HK-2 (cell line): ENCODE results near the gene IL4I1.

Experiments used
- DNase-seq: peaks from one replicate; pipeline ENCODE4 v3.0.0-alpha.2; 2018; ENCODE audit not compliant: unreplicated experiment

IL4I1 gene

DNA sequence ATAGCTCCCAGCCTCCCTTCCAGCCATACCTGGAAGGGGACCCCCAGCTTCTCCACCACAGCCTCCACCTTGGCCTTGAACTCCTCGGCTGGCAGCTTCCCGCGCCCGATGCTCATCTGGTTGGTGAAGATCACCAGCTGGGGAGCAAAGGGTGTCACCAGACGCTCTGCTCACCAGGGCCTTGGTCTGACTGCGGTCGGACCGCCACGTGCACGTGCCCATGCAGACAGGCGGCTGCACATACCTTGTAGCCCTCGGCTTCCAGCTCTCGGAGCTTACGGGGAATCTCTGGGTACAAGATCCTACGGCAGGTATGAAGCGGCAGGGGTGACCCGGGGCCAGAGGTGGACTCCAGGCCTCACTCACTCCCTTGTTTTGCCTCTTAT, 32.8 kb downstream of the IL4I1 start:
- no peak for DNase-seq

DNA sequence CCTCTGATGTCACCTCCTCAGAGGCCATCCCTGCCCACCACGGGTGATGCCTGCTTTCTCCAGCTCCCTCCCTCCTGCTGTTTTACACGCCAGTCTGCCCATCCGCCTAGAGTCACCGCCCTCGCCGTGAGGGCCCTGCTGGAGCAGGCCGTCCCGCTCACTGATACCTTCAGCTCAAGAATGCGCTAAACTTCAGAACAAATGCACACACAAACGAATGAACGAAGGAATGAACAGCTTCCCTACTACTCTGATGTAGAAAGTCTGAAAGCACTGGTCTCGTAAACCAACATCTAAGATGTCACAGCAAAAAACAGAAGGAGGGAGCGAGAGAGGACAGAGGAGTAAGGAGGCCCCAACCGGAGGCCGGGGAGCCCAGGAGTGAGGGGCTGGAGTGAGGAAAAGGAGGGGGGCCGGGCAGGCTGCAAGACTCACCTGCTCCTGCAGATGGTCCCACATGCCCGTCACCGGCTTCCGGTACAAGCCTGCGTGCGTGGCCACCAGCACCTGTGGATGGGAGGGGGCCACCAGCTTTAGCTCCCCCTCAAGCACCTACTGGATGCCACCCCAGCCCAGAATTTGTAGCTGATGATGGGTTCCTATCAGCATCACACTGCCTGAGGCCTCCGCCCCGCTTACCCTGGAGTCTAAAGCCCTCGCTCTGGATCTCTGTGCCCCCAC, 33.3 kb downstream of the IL4I1 start:
- DNase-seq: no peak

DNA sequence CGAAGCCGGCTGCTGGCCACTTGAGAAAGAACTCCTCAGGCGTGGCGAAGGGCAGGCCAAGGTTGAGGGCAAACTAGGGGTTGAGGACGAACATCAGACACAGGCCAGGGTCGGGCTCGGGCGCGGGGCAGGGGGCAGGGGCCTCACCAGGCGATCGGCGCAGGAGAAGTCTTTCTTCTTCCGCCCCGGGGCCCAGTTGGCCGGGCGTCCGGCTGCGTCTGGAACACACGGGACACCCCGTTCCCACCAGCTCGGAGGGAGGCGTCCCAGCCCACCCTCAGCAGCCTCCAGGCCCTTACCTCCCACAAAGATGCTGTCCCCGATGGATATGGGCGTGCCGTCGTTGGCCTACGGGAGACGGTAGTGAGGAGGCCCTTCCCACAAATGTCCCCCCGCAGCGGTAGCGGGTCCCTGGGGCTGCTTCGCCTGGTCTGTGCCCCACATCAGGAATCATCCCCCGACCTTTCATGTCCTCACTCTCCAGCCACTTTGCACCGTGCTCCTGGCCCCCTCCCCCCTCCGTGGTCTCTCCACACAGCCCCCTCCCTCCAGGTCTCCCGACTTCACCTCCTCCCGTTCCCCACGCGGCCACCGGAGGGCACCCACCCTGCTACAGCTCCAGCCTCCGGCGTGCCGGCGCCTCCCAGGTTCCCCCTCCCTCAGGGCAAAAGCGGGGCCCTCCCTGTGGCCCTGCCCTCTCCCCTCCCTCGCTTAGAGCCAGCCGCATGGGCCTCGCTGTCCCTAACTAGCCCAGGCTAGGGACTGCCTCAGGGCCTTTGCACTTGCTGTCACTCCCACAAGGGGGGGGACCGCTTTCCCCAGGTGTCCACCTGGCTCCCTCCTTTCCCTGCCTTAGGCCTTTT, 34.1 kb downstream of the IL4I1 start:
- no peak for DNase-seq

DNA sequence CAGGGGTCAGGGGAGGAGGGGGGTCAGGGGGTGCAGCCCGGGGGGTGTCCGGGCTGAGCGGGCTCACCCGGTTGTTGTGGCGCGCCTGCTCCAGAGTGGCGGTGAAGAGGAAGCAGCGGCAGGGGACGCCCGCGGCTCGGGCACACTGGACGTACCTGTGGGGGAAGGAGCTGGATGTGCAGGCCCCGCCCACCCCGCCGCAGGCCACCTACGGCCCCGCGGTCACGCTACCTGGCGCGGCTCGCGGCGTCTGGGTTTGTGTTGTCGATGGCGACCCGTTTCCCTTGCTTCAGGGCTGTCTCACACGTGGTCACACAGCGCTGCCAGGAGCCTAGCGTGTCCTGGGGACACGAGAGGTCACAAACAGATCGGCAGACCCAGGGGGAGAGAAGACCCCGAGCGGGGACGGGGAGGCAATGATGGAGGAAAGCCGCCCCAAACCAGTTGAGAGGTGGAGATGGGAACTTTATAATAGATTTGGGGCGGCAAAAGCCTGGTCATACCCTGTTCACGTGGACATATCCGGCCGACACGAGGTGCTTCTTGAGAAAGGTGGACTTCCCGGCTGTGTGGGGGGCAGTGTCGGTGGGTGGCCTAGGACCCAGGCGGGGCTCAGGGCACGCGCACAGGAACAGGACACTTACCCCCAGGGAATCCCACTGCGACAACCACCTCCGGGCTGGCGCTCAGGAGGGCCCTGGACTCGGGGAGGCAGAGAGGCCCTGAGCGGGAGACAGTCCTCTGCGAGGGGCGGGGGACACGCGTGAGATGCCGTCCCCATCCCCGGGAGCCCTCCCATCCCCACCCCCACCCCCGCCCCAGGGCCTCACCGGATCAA, 34.9 kb downstream of the IL4I1 start:
- no peak for DNase-seq

DNA sequence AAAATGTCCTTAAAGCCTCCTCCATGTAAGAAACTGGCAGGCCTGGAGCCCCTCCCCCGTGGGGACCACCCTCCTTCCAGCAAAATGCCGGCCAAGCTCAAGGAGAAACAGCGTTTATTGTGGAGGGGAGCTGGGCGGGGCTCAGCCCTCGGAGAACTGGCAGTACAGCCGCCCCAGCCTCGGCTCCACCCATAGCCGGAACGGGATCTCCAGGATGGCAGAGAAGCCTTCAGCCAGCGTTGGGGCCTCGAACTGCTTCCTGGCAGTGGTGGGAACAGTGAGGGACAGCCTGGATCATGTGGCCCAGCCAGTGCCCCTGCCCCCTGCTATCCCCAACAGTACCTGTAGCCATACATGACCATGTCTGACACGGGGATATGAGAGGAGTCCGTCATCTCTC, 35.6 kb downstream of the IL4I1 start:
- no peak for DNase-seq

DNA sequence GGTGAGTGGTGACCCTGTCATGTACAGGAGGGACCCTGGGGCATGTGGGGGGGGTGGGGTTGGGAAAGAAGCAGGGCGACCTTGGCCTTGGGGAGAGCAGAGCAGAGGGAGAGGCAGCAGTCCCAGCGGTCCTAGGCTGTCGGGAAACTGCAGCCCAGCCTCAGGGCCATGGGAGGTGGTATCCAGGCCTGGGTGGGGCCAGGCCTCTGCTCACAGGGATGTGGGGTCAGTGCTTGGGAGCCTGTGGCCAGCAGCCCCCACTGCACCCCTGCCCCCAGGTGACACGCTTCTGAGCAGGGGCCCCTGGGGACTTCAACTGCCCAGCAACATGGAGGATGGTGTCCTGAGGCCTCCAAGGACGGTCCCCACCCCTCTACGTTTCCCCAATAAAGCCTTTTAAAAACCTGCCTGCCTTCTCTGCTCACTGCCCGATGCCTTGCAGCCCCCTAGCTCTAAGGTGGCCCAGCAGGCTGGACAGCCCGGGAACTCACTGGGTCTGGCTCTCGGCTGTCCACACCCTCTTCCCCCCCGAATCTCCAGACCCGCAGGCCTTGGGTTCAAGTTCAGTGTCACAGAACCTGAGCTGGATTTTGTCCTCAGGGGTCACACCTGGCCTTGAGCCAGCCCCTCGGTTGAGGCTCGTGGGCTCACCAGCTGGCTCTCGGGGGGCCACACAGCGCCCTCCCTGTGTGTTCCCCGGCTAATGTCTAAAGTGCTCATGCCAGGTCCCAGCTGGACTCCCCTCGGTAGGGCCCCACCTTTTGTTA, 36.2 kb downstream of the IL4I1 start:
- DNase-seq: no peak

DNA sequence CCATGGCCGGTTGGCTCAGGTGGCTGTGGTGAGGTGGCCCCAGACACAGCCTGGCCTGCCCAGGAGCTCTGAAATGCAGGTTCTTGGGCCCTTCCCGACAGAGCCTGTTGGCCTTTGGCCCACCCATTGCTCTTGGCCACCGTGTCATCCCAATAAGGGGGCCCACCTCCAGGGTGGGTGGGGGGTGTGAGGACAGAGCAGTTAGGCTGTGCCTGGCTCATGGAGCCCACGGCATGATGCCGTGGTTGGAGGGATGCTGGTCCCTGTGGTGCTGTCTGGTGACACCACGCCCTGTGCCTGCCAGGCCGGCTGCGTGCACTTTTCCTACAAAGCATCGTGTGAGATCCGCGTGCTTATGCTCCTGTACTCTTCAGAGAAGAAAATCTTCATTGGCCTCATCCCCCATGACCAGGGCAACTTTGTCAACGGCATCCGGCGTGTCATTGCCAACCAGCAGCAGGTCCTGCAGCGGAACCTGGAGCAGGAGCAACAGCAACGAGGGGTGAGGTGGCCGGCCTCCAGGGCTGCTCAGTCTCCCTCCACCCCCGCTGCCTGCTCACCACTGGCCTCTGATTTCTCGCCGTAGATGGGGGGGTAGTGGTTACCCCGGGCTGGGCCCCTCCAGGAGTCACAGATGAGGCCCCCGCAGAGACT, 36.9 kb downstream of the IL4I1 start:
- DNase-seq: no peak

DNA sequence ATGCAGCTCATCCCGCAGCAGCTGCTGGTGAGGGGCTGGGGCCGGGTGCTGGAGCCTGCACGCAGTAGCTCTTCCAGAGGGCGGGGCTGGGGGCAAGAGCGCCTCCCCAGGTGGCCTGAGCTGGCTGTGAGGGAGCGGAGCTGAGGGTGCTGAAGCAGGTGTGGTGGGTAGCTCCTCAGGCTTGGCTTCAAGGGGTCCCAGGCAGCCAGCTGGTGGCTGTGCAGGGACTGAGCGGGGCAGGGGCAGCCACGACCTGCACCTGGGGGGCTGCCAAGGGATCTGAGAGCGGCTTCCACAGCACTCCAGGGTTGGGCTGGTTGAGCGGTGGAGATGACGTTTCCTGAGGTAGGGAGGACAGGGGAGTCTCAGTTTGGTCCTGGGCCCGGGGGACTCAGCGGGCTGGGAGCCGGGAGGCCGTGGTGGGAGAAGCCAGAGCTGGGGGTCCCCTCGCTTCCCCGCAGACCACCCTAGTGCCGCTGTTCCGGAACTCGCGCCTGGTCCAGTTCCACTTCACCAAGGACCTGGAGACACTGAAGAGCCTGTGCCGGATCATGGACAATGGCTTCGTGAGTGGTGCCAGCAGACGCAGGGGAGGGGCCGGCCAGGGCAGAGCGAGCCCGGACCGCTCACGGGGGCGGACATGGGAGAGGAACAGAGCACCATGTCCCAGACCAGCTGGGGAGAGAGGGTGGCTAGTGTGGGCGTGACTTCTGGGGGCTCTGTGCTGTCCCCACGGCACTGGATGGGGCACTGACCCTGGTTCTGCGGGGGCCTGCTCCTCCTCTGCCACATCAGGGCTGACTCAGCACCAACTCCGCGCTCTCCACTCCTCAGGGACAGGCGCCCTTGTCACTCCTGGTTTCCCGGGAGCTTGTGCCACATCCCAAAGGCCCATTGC, 38.4 kb downstream of the IL4I1 start:
- peak; percentile 48 for DNase-seq

DNA sequence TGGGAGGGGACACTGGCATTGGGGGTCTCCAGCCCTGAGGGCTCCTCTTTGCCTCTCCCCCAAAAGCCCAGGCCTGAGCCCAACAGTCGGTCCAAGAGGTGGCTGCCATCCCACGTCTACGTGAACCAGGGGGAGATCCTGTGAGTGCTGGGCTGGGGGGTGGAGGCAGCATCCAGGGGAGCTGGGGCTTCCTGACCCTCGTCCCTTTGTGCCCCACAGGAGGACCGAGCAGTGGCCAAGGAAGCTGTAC, 38.9 kb downstream of the IL4I1 start:
- no peak for DNase-seq

DNA sequence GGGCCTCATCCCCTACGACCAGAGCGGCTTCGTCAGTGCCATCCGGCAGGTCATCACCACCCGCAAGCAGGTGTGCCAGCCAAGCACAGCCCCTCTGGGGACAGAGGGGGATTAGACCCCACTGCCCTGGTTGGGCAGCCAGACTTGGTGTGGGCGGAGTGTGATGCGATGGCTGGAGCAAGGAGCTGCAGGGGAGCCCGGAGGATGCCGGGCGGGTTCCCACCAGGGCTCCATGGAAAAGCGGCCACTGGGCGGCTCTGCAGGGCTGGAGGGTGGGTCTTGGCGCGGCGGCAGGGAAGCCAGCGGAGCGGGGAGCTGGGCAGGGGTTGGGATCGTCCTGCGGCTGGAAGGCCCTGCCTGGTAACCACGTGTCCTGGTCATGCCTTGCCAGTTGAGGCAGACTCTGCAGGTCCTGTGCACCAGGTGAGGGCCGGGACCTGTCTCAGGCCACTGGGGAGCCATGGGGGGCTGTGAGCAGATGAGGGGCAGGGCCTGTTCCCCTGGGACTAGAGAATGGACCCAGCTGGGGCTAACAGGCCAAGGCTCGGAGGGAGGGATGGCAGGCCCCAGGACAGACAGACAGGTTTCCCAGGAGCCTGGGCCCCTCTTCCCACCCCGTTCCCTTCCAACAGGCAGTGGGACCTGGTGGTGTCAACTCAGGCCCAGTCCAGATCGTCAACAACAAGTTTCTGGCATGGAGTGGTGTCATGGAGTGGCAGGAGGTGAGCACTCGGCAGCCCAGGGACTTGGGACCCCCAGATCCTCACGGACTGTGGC, 39.4 kb downstream of the IL4I1 start:
- DNase-seq: peak; percentile 30

DNA sequence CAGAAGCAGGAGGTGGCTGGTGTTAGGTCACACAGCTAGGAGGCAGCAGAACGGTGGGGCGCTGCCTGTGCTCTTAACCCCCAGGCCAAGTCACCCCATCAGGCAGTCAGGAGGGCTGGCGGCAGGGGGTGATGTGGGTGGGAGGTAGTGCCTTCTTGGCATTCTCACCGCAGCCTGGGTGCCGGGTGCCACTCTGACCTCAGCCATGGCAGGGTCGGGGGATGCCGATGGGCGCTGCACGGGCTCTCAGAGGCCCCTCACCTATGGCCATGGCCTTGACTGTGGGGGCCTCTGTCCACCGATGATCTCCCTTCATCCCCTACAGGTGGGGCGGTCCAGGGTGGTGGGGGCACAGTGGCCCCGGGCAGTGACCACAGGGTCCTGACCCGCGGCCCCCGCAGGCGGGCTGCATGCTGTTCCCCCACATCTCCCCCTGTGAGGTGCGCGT, 40.1 kb downstream of the IL4I1 start:
- no peak for DNase-seq

DNA sequence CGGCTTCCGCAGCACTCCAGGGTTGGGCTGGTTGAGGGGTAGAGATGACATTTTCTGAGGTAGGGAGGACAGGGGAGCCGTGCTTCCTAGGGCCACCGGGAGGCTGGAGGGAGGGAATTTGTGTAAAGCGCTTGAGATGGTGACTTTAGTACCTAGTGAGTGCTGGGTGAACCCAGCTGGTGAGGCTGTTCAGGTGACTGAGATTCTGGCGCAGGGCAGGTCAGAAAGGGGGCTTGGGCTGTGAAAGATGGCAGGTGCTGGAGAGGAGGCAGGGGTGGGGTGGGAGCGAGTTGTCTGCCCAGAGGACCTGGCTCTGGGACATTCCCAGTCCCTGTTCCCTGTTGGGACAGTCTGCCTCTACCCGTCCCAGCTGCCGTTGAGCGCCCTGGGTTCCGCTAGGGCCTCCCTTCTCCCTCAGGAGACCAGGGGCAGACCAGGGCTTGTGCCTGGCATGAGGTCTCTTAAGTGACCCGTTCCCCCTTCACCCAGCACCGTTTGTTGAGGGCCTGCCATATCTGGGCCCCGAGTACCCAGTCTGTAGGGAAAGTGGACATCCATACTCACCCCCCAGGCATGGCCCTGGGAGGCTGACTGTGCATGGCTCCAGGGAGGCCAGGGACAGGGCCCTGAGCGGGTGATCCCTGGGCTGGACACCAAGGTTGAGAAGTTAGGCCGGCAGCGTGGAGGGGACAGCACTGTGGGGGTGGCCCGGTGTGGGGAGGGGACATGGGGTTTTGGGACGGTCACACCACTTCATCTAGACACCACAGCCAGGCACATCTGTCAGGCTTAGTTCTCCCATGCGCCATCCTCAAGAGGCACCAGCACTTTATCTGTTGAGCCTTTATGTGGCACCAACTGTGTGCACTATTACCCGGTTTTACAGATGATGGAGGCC, 40.8 kb downstream of the IL4I1 start:
- DNase-seq: peak; percentile 34

DNA sequence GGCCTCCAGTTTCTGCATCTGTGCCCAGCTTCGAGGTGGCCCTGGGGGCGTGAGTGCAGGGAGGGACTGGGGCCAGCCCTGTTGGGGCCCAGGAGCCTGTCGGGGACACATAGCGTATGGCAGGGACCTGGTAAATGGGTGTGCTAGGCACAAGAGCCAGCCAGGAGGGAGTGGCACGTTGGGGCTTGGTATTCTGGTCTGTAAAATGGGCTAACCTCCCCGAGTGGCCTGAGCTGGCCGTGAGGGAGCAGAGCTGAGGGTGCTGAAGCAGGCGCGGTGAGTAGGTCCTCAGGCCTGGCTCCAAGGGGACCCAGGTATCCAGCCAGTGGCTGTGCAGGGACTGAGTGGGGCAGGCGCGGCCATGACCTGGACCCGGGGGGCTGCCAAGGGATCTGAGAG, 41.4 kb downstream of the IL4I1 start:
- DNase-seq: peak; percentile 26

DNA sequence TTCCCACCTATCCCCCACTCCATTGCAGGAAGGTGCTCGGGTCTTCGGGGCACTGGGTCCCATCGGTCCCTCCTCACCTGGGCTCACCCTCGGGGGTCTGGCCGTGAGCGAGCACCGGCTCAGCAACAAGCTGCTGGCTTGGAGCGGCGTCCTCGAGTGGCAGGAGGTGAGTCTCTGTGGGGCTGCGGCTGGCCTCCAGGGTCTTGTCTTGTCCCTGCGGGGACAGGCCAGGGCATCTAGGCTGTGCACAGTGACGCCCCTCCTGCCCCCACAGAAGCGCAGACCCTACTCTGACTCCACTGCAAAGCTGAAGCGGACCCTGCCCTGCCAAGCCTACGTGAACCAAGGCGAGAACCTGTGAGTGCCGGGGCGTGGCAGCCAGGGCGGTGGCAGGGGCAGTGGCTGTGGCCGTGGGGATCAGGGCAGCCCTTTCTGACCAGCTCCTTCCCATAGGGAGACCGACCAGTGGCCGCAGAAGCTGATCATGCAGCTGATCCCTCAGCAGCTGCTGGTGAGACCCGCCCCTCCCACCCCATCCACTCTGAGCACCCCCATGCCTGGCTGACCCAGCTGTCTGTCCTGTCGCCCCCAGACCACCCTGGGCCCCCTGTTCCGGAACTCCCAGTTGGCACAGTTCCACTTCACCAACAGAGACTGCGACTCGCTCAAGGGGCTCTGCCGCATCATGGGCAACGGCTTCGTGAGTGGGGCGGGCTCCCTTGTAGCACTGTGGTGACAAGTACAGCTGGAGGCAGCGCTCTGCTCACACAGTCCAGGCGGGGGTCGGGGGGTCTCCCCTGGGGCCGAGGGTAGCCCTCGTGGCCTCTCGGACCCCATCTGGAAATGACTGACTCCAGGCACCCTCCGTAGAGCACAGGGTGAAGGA, 42.1 kb downstream of the IL4I1 start:
- no peak for DNase-seq

DNA sequence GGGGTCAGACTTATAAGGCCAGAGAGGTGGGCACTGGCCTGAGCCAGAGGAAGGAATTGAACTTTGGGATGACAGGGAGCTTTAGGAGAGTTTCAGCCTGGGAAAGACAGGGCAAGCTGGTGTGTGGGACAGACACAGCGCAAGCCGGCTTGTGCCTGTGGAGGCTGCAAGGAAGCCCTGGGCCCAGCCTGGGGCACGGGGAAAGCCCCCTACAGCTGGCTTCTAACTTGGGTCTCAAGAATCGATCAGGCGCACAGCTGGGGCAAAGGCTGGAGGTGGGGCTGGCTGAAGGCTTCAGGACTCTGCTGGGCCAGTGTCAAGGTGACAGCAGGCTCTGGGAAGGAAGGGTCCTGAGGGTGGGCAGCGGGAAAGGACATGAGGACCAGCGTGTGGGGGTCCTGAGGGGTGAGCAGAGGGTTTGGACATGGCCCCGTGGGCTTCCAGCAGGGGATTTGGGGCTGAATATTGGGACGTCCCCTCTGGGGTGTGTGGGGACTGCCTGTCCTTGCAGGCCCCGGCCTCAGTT, 42.8 kb downstream of the IL4I1 start:
- no peak for DNase-seq

DNA sequence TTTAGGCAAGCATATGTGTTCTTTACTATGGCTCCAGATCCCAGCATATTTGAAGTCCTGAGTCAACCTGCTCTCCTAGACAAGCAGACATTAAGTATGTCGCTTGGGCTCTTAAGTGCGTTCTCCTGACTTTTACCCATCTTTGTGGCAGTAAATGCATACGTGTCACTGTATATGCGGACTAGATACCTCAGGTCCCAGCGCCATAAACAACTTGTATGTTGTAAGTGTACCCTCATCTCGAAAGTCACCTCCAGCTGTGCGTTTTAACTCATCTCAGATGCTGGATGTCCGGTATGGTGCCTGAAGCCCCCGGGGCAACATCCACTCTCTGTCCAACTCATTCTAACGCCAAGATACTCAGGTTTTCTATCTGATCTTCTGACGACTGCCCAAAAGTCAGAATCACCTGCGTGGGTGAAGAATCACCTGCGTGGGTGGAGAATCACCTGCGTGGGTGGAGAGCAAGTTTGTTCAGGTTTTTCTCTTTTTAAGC, 44.0 kb downstream of the IL4I1 start:
- DNase-seq: no peak
